SU-DHL-6 (cell line): ENCODE measurements around the gene TRIM22.

ENCODE experiments used
- EZH2phosphoT487 ChIP-seq: fragments of 200-600 bp; sonication (generic), shearing (Covaris generic); conservative IDR thresholded peaks from 2 replicates; pipeline ENCODE4 v1.6.1; 2018; ENCODE audit warnings: mild to moderate bottlenecking, antibody characterized with exemption, low read length, moderate library complexity, mixed read lengths
- TF ChIP-seq, protein P1 (sequence below): fragments of 200-600 bp; sonication (generic); IDR thresholded peaks from one replicate; pipeline ENCODE4 v1.5.1; 2017; ENCODE audit warnings: antibody characterized with exemption, mild to moderate bottlenecking, low read length, moderate library complexity; ENCODE audit not compliant: insufficient read depth, poor library complexity, severe bottlenecking

DNA sequence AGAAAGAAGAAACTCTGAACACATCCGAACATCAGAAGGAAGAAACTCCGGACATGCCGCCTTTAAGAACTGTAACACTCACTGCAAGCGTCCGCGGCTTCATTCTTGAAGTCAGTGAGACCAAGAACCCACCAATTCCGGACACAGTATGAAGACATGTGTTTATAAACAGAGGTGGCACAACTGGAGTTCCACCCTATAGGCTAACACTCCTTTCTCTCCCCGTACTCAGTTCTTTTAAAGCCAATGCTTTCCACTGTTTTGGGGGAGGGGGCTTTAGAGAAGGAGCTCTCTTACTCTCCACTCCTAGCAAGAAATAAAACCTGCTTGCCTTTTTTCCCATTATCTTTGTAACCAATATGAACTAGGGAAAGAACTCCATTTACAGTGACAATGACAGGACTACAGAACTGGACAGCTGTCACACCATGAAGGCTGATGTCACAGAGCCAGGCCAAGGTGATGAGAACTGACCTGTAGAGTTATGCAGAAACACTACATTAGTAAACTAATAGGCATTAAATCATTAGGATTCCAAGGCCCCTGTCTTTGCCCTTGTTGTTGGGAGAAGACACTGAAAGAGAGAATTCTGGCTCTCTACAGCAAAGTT, 5.4 kb upstream of the TRIM22 start:
- TF ChIP-seq, protein P1, sequence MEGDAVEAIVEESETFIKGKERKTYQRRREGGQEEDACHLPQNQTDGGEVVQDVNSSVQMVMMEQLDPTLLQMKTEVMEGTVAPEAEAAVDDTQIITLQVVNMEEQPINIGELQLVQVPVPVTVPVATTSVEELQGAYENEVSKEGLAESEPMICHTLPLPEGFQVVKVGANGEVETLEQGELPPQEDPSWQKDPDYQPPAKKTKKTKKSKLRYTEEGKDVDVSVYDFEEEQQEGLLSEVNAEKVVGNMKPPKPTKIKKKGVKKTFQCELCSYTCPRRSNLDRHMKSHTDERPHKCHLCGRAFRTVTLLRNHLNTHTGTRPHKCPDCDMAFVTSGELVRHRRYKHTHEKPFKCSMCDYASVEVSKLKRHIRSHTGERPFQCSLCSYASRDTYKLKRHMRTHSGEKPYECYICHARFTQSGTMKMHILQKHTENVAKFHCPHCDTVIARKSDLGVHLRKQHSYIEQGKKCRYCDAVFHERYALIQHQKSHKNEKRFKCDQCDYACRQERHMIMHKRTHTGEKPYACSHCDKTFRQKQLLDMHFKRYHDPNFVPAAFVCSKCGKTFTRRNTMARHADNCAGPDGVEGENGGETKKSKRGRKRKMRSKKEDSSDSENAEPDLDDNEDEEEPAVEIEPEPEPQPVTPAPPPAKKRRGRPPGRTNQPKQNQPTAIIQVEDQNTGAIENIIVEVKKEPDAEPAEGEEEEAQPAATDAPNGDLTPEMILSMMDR, result no peak
- no peak for TF ChIP-seq EZH2phosphoT487
